ENCODE results near the gene MAFG.

The MAFG gene

GRCh38 chr17:81927653-81928543, at the start of gene MAFG:
TSS of gene MAFG (minus strand) at chr17:81927735. CDS start at chr17:81923185, 4,550 bp downstream.
- peak; percentile 96 for DNase-seq

- no peak for DNase-seq
These were observed 49.0 kb upstream of the MAFG start for GRCh38 chr17:81976332-81977210.

- no peak for DNase-seq
These were observed 45.9 kb upstream of the MAFG start for GRCh38 chr17:81973432-81973831.

GRCh38 chr17:81968850-81969812, 41.6 kb upstream of the MAFG start:
- DNase-seq = no peak

GRCh38 chr17:81968396-81968745, 40.8 kb upstream of the MAFG start:
- no peak for DNase-seq

- no peak for DNase-seq
These were observed 40.2 kb upstream of the MAFG start for GRCh38 chr17:81967533-81968395.

GRCh38 chr17:81967244-81967532, 39.7 kb upstream of the MAFG start:
- no peak for DNase-seq

GRCh38 chr17:81966343-81967243, 39.1 kb upstream of the MAFG start:
- no peak for DNase-seq

GRCh38 chr17:81964081-81964849, 36.7 kb upstream of the MAFG start:
- no peak for DNase-seq

GRCh38 chr17:81962499-81963441, 35.2 kb upstream of the MAFG start:
- no peak for DNase-seq

- no peak for DNase-seq
These were observed 34.3 kb upstream of the MAFG start for GRCh38 chr17:81961521-81962498.

GRCh38 chr17:81961087-81961511, 33.6 kb upstream of the MAFG start, which contains the start of gene NOTUM:
TSS of gene NOTUM (minus strand) at chr17:81961187. CDS start at chr17:81960909, 278 bp downstream.
- DNase-seq = peak; percentile 78

DNA sequence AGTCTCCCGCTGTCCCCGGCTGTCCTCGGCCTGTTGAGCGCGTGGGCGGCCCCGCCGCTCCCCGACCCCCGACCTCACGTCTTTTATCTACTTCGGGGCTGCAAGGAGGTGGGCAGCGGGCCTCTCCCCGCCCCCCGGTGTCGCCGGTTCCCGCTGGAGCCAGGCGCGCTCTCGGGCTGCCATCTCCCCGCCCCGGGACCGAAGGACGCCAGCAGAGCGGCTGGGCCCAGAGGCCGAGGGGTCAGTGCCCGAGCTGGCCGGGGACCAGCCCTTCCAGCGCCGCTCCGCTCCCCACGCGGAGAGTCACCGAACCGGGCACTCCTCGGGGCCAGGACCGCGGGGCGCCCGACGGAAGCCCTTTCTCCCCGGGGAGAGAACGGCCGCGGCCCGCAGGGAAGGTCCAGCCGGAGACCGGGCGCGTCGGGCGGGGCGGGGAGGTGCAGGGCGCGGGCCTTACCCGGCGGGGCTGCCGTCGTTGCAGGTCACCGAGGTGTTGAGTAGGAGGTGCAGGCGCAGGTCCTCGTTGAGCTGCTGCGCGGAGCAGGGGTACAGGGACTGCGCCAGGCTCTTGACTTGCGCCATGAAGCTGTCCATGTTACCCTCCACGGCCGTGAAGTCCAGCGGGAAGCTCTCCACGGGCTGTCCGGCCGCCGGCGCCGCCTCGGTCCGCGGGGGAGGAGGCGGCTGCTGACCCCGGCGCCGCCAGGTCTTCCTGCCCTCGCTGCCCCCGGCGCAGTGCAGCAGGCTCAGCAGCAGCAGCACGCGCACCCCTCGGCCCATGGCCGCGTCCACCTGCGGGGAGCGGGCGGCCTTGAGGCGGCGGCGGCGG, 32.8 kb upstream of the MAFG start:
- DNase-seq = no peak

DNA sequence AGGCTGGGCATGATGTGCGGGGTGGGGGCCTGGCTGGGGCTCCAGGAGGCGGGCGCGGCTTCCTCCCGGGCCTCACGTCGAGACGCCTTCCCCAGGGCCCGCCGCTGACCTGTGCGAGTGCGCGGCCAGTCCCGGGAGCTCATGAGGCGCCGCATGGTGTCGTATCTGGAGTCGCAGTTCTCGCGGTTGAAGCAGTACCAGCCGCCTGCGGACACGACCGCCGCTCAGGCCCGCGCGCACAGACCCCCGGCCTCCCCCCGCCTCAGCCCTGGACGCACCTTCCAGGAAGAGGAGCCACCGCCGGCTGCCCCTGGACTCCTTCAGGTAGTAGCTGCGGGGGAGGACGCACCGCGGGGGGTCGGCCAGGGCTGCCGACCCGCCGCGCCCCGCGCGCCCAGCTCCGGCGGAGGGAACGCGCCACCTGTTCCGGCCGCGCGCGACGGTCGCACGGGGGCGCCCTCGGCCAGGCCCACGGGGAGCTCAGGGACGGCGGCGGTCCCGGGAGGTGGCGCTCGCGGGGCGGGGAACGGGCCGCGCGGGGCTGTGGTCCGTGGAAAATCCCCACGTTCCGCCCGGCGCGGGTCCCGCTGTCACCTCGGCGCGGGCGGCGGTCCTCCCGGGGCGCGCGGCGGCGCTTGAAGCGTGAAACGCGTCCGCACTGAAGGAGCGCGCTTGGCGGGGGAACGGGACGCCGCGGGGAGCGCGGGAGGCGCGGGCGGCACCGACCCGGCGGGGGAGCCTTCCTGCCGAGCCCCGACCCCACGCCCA, 32.0 kb upstream of the MAFG start:
- DNase-seq = peak; percentile 62

DNA sequence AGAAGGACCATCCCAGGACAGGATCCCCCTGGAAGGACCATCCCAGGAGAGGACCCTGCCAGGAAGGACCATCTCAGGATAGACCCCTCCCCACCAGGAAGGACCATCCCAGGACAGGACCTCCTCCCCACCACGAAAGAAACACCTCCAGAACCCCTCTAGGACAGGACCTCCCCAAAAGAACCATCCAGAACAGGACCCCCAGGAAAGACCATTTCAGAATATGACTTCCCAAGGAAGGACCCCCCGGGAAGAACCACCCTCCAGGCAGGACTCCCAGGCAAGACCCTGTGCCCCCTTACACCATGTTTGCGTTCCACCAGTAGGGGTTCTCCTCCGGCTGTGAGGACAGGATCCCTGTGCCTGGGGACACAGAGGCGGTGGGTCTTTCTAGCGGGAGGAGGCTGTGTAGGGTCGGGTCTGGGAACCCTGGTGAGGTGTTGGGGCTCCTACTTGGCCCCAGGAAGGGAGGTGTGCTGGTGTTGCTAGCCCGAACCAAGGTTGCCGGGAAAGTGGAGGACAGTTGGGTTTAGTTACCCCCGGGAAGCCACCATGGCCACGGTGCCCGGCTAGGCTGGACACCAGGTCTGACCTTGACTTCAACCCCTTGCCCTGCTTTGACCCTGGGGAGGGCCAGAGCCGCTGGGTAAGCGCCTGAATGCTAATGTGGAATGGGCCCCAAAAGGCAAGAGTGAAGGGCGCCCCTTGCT, 31.3 kb upstream of the MAFG start:
- DNase-seq = no peak

Measured in 8988T (cell line).